Gastrocnemius medialis (tissue), 4 donors: ENCODE measurements around the gene HYLS1. TPM values are rescaled to one million over a fixed set of nuclear protein-coding genes. Genes with fewer than 3 reads are reported as not detected.

Experiments
- ATAC-seq, 2 donors: fragments of 150-250 bp; one replicate each; pipeline ENCODE4 v1.9.1; 2016
- DNase-seq, 2 donors: peaks; one replicate each; pipeline ENCODE4 v3.0.0-alpha.2; 2019
- H3K27ac ChIP-seq, 4 donors: fragments of 200-600 bp; sonication (generic); 1 replicate in 1 of 4; 2 replicates in 3 of 4; pipeline ENCODE4 v1.5.1; 2016 to 2018; ENCODE audit warnings: mild to moderate bottlenecking in 2 of 4, moderate library complexity in 1 of 4
- H3K27me3 ChIP-seq, 3 donors: fragments of 200-600 bp; sonication (generic) in 2 of 3; 1 replicate in 1 of 3; 2 replicates in 2 of 3; pipeline versions ENCODE4 v1.5.1 to v1.6.0; 2016 to 2019; ENCODE audit warnings: mild to moderate bottlenecking in 1 of 3, moderate library complexity in 1 of 3
- H3K36me3 ChIP-seq, 2 donors: fragments of 200-600 bp; sonication (generic) in 1 of 2; one replicate each; pipeline ENCODE4 v1.5.1; 2017 to 2018
- H3K4me1 ChIP-seq, 2 donors: fragments of 200-600 bp; sonication (generic) in 1 of 2; one replicate each; pipeline ENCODE4 v1.5.1; 2016 to 2017; ENCODE audit warnings: mild to moderate bottlenecking in 2 of 2
- H3K4me3 ChIP-seq, 4 donors: fragments of 200-600 bp; sonication (generic) in 3 of 4; 1 replicate in 1 of 4; 2 replicates in 3 of 4; pipeline ENCODE4 v1.5.1; 2016 to 2019; ENCODE audit warnings: mild to moderate bottlenecking in 2 of 4
- H3K9me3 ChIP-seq, 3 donors: fragments of 200-600 bp; sonication (generic) in 2 of 3; 1 replicate in 1 of 3; 2 replicates in 2 of 3; pipeline ENCODE4 v1.5.1; 2016 to 2019
- CTCF ChIP-seq, 5 experiments: fragments of 450-650 bp in 3 of 5; fragments of 200-600 bp in 2 of 5; sonication (generic) in 2 of 5; IDR thresholded peaks in 4 of 5; conservative IDR thresholded peaks in 1 of 5; 1 replicate in 4 of 5; 2 replicates in 1 of 5; pipeline ENCODE4 v1.5.1; 2016 to 2019; ENCODE audit warnings: antibody characterized with exemption in 5 of 5, mild to moderate bottlenecking in 3 of 5, moderate library complexity in 3 of 5
- POLR2A ChIP-seq, 2 donors: fragments of 450-650 bp; IDR thresholded peaks; one replicate each; pipeline ENCODE4 v1.6.1; 2017; ENCODE audit warnings: antibody characterized with exemption in 2 of 2, mild to moderate bottlenecking in 2 of 2, moderate library complexity in 2 of 2
- in situ Hi-C, 4 donors: fragments of 200-750 bp; cut with MboI; loops; one replicate each; pipeline versions ENCODE4 v1.15.0 to v1.8.0; 2017; ENCODE audit warnings: low sequenced_read_pairs in 4 of 4
- intact Hi-C: fragments of 100-400 bp; cut with DNase I; formaldehyde crosslinking; loops from one replicate; pipeline ENCODE4 v1.15.1; 2023; ENCODE audit warnings: low total_unique reads
- total RNA-seq, 4 donors: library from RNA; depleted of rRNA; stranded (reverse); fragments of >200 nt; gene quantifications; one replicate each; pipeline versions ENCODE4 v1.1.0 to v1.2.3, GENCODE V29; 2016

The HYLS1 gene
- total RNA-seq, 4 donors from 2014 or later: 0.56 to 3.9 (median 1.9) TPM

GRCh38 chr11:125933030-125933813 is 45.8 kb downstream of the HYLS1 start:
- DNase-seq (no peak), ATAC-seq (no peak)
- H3K4me3 ChIP-seq: no peak overlapping the region
- in situ Hi-C loops (loop anchor here in 1 of 4 donors (10.0 kb wide), 1 partner anchor 262 kb away; no protein-coding TSS in a partner anchor), intact Hi-C loops (no loop called here)
- H3K27ac ChIP-seq: no peak overlapping the region
- TF ChIP-seq POLR2A (IDR thresholded peaks at IDR 0.05): no peak
- no peak for TF ChIP-seq CTCF (IDR thresholded peaks at IDR 0.05 in 4 of 5, conservative IDR thresholded peaks at IDR 0.05 in 1 of 5)
- H3K27me3 ChIP-seq: no peaks in the 10 kb centered on the region
- no peaks in the 10 kb centered on the region for H3K9me3 ChIP-seq
- no peaks in the 10 kb centered on the region for H3K4me1 ChIP-seq
- no peaks in the 10 kb centered on the region for H3K36me3 ChIP-seq

- in situ Hi-C loops (loop anchor here in 1 of 4 donors (10.0 kb wide), 1 partner anchor 260 kb away; no protein-coding TSS in a partner anchor), intact Hi-C loops (no loop called here)
- DNase-seq (no peak), ATAC-seq (no peak)
- no peaks in the 10 kb centered on the region for H3K36me3 ChIP-seq
- H3K4me1 ChIP-seq: no peaks in the 10 kb centered on the region
- no peaks in the 10 kb centered on the region for H3K9me3 ChIP-seq
- TF ChIP-seq POLR2A (IDR thresholded peaks at IDR 0.05) (no peak), CTCF (IDR thresholded peaks at IDR 0.05 in 4 of 5, conservative IDR thresholded peaks at IDR 0.05 in 1 of 5) (no peak)
- no peak overlapping the region for H3K27ac ChIP-seq
- H3K4me3 ChIP-seq: no peak overlapping the region
- no peaks in the 10 kb centered on the region for H3K27me3 ChIP-seq
These were observed 47.0 kb downstream of the HYLS1 start for GRCh38 chr11:125934473-125934872.

GRCh38 chr11:125935056-125935455 is 47.6 kb downstream of the HYLS1 start:
- no peaks in the 10 kb centered on the region for H3K4me1 ChIP-seq
- no peaks in the 10 kb centered on the region for H3K36me3 ChIP-seq
- in situ Hi-C loops (loop anchor here in 1 of 4 donors (10.0 kb wide), 1 partner anchor 260 kb away; no protein-coding TSS in a partner anchor), intact Hi-C loops (no loop called here)
- ATAC-seq (no peak), DNase-seq (no peak)
- H3K27me3 ChIP-seq: no peaks in the 10 kb centered on the region
- no peak for TF ChIP-seq CTCF (IDR thresholded peaks at IDR 0.05 in 4 of 5, conservative IDR thresholded peaks at IDR 0.05 in 1 of 5)
- no peak for TF ChIP-seq POLR2A (IDR thresholded peaks at IDR 0.05)
- no peak overlapping the region for H3K27ac ChIP-seq
- no peak overlapping the region for H3K4me3 ChIP-seq
- H3K9me3 ChIP-seq: no peaks in the 10 kb centered on the region

- in situ Hi-C loops: loop anchor here in 1 of 4 donors (10.0 kb wide), 1 partner anchor 259 kb away; no protein-coding TSS in a partner anchor
- H3K36me3 ChIP-seq: no peaks in the 10 kb centered on the region
- H3K27ac ChIP-seq: no peak overlapping the region
- TF ChIP-seq POLR2A (IDR thresholded peaks at IDR 0.05) (no peak), CTCF (IDR thresholded peaks at IDR 0.05 in 4 of 5, conservative IDR thresholded peaks at IDR 0.05 in 1 of 5) (no peak)
- intact Hi-C loops: no loop called here
- no peaks in the 10 kb centered on the region for H3K4me1 ChIP-seq
- no peak for ATAC-seq
- H3K9me3 ChIP-seq: no peaks in the 10 kb centered on the region
- no peak for DNase-seq
- H3K27me3 ChIP-seq: no peaks in the 10 kb centered on the region
- H3K4me3 ChIP-seq: no peak overlapping the region
These were observed 48.2 kb downstream of the HYLS1 start for GRCh38 chr11:125935618-125936199.
